ENCODE results near the gene HOXA9.

- TF ChIP-seq CTCF (IDR thresholded peaks at IDR 0.05; ENCODE audit: low read length) (peak; percentile 49), EZH2 (optimal IDR thresholded peaks at IDR 0.05; ENCODE audit: low read depth, low read length) (no peak)
These were observed 14.4 kb upstream of the HOXA9 start for GRCh38 chr7:27179503-27180430.

All from MM.1S (cell line).